ENCODE data around the gene GNG8.

GNG8 gene

GRCh38 chr19:46635920-46636761 is at the start of gene GNG8:
Gene GNG8 (minus strand): TSS chr19:46636202. CDS start chr19:46634682, 1,520 bp downstream.
- no peak for DNase-seq

GRCh38 chr19:46685189-46685588 is 49.2 kb upstream of the GNG8 start:
- no peak for DNase-seq

DNA sequence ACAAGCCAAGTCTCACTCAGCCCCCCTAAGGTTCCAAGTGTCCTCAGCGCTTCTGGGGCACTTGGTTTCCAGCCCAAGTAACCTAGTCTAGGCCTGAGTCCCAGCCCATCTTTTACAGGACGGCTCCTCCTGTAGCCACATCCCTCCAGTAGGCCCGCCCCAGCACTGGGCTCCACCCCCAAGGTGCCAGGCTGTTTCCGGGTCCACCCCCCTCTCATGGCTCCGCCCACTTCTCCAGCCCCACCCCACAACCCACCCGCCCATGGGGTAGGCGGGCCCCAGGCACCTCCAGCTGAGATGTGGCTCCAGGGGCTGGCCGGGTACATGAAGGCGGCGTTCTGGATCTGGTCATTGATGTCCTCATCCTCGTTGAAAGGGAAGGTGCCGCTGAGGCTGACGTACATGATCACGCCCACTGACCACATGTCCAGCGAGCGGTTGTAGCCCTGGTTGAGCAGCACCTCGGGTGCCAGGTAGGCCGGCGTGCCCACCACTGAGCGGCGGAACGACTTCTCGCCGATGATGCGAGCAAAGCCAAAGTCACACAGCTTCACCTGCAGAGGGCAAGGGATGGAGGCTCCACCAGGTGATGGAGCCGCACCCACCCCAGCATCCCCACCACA is 42.2 kb upstream of the GNG8 start:
- no peak for DNase-seq

- peak in 1 of 2 experiments; percentile 7 for DNase-seq
Observed at GRCh38 chr19:46674416-46675178, 38.6 kb upstream of the GNG8 start.

DNA sequence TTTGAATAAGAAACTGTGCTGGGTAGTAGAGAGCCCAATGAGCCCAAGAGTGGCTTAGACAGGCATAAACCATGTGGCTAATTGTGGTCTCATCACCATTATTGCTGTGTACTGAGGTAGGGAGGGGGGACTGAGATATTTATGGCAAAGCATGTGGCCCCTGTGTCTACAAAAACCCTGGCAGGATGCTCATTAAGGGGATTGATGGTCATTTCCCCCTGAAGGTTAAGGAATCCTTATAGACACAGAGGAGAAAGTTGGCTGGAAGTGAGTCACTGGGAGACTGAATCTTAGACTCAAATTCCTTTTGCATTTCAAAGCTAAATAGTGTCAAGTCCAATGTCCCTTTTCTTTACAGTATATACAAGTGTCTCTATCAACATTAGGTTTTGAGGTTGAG is 34.8 kb upstream of the GNG8 start:
- DNase-seq = no peak

DNA sequence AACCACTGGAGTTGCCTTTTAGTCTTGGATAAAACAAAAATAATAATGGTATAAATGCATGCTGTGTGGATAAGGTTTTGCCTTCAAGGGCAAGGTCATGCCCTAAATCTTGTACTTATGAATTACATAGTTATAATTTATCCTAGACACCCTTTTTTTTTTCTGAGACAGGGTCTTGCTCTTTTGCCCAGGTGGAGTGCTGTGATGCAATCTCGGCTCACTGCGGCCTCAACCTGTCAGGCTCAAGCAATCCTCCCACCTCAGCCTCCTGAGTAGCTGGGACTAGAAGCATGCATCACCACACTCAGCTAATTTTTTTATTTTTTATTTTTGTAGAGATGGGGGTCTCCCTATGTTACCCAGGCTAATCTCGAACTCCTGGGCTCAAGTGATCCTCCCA is 32.7 kb upstream of the GNG8 start:
- DNase-seq = no peak

GRCh38 chr19:46665072-46665471 is 29.1 kb upstream of the GNG8 start:
- DNase-seq = no peak

DNA sequence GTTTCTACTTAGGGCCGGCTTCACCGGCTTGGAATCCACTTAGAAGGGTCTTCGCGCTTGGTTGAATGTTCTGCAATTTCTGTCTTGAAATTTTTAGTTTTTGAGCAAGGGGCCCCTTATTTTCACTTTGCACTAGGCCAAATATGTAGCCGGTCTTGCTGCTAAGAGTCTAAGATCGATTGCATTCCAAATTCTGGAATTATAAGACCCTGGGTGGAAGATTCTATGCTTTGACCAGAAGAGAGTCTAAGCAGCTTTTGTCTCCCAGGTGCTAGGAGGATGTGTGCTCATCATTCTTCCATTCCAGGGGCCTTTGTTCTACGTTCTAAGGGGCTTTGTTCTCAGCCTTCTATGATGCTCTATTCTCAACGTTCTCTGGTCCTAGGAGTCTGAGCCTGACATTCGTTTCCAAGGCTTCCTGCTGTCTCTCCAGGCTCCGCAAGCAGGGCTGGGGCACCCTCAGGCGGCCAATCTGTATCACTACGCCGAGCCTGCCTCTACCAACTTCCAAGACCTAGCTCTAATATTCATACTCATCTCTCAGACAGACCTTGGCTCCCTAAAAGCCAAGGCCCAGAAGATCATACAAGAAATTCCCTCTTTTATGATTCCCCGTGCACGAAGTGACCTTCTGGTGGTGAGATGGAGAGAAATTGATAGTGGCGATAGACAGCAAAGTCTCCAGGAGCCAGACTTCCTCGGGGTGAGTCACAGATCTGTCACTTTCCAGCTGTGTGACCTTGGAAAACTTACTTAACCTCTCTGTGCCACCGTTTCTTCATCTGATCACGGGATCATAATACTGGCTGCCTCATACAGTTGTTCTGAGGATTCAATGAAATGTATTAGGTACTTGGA is 26.0 kb upstream of the GNG8 start:
- peak; percentile 79 to 80 for DNase-seq

DNA sequence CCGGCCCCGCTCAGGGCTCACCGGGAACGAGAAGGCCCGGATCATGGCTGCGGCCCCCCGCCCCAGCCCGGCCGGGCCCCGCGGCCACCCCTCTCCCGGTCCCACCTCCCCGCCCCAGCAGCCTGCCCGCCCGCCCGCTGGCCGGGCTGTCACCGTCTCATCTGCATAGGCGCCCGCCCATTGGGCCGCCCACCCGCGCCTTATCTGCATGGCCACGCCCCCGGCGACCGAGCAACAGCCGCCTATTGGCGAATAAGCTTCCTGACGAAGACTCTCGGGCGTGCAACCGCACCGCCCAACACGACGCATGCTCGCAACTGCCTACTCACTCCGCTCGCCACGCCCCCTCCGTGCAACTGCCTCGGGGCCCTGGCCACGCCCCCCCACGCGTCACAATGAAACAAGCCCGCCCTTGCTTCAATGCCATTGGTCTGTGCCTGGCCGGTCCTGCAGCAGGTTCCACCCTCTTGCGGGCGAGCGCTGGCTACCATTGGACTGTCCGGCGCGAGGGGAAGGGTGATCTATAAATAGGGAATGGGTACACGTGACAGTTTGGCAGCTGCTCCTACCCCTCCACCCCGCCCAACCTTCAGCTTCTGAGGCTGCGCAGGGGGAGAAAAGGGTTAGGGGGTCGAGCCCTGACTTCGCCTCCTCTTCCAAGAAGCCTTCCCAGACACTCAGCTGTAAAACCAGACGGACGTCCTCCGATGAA is 25.2 kb upstream of the GNG8 start, which contains the start of gene DACT3:
DACT3 (minus strand) TSS at position 163 of the 712 bp plus-strand sequence; CDS start at position 45, 118 bp downstream.
- peak; percentile 99 to 100 for DNase-seq

- DNase-seq = no peak
Observed at GRCh38 chr19:46660551-46661019, 24.6 kb upstream of the GNG8 start.

DNA sequence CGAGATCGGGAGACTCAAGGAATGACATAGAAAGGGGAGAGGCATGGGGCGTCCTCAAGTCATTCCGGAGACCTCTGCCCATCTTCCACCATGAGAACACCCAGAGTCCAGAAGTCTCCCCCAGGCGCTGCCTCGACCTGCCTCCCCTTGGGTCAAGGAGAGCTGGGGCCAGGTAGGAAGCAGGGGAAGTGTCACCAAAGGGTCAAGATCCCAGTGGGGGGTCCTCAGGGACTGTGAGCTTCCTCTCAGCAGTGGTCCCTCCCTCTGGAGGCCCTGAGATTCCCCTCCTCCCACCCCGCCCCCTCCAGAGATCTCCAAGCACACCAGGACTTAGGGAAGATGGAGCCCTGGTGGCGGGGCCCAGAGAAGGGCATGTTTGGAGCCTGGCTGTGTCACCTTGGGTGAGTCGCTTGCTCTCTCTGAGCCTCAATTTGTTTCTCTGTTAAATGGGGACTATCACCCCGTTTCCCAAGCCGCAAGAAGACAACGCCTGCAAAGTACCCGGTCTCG is 24.1 kb upstream of the GNG8 start:
- no peak for DNase-seq

GRCh38 chr19:46659151-46660007 is 23.4 kb upstream of the GNG8 start:
- DNase-seq = no peak

GRCh38 chr19:46656541-46656940 is 20.5 kb upstream of the GNG8 start:
- no peak for DNase-seq

DNA sequence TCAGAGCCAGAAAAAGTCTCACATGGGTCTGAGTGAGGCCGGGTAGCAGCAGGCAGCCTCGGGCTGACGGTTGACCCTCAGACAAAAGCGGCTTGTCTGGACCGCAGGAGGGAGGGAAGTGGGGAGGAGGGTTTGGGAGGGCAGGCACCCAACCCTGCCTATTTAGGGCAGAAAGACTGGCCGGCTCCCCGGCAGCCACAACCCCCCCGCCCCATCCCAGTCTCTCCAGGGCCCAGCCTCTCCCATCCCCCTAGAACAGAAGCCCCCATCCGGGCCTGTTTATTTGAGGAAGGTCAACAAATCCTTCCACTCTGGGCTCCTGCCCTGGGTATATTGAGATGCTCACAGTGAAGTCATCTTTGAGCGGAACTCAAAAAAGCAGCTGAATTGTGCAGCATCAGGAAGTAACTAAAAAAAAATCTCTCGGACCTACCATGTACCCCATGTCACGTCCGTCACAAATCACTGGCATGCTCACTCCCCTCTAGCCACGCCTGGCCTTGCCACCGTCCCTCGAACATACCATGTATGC is 18.7 kb upstream of the GNG8 start:
- no peak for DNase-seq

- DNase-seq = no peak
Observed at GRCh38 chr19:46650445-46650844, 14.4 kb upstream of the GNG8 start.

- DNase-seq = no peak
Observed at GRCh38 chr19:46648961-46649960, 13.3 kb upstream of the GNG8 start.

- no peak for DNase-seq
Observed at GRCh38 chr19:46648060-46648960, 12.3 kb upstream of the GNG8 start.

DNA sequence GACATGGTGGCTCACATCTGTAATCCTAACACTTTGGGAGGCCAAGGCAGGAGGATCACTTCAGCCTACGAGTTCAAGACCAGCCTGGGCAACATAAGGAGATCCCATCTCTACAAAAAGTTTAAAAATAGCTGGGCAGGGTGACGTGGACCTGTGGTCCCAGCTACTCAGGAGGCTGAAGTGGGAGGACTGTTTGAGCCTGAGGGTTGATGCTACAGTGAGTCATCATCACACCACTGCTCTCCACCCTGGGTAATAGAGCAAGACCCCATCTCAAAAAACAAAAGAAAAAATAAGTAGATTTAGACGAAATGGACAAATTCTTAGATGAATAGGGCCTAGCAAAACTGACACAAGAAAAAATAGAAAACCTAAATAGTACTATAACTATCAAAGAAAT is 10.4 kb upstream of the GNG8 start:
- DNase-seq = no peak

All from NCI-H2081 (cell line).